ENCODE results near the gene SERPINB7. TPM values are rescaled to one million over a fixed set of nuclear protein-coding genes. Genes with fewer than 3 reads are reported as not detected.

The SERPINB7 gene
- total RNA-seq, 2 experiments from 2014 or later: not detected

GRCh38 chr18:63843008-63843407, 67.8 kb downstream of the SERPINB7 start:
- Mint-ChIP-seq H3K27me3 (peaks cover 21% of the 10 kb centered on the region), H3K27ac (no peak overlapping the region), H3K4me1 (no peaks in the 10 kb centered on the region), H3K4me3 (no peak overlapping the region), H3K36me3 (no peaks in the 10 kb centered on the region), H3K9me3 (no peaks in the 10 kb centered on the region)
- ATAC-seq (ENCODE audit: low read depth) (no peak), DNase-seq (no peak)
- POLR2A ChIA-PET: no interaction called here

DNA sequence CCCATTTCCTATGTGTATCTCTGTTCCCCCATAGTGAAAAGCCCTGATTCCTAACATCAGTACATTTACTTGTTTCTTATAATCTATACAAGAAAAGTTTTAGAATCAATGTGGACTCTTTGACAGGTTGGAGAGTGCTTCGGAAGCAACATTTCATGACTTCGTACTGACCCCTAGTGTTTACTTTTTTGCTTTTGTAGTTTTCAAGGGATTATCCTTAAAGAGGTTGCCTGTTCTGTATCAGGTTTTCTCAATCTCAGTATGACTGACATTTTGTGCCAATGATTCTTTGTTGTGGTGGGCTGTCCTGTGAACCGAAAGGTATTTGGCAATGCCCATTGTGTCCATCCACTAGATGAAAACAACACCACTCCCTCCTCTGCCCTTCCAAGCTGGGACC, 69.0 kb downstream of the SERPINB7 start:
- no peak overlapping the region for H3K27ac Mint-ChIP-seq
- H3K9me3 Mint-ChIP-seq: no peaks in the 10 kb centered on the region
- H3K4me1 Mint-ChIP-seq: no peaks in the 10 kb centered on the region
- no peaks in the 10 kb centered on the region for H3K36me3 Mint-ChIP-seq
- ATAC-seq (ENCODE audit: low read depth): no peak
- no peak overlapping the region for H3K4me3 Mint-ChIP-seq
- POLR2A ChIA-PET: no interaction called here
- peaks cover 22% of the 10 kb centered on the region for H3K27me3 Mint-ChIP-seq
- DNase-seq: no peak

DNA sequence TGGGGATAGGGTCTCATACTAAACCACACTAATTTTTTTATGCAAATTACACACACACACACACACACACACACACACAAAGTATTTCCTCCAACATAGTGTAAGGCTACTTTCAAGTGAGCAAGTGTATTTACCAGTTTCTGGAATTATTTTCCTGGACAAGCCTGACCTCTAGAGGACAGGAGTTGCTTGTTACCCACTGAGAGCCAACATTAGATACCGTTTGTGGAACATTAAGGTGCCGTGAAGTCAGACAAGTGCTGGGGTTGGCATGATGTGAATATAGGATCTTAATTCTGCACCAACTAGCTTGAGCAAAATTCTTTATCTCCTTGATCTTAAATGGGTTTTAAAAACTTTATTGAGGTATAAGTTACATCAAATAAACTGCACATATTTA, 72.9 kb downstream of the SERPINB7 start:
- Mint-ChIP-seq H3K4me3 (no peak overlapping the region), H3K36me3 (no peaks in the 10 kb centered on the region), H3K4me1 (no peaks in the 10 kb centered on the region), H3K9me3 (no peaks in the 10 kb centered on the region), H3K27me3 (peaks cover 12% of the 10 kb centered on the region), H3K27ac (no peak overlapping the region)
- ATAC-seq (ENCODE audit: low read depth) (no peak), DNase-seq (no peak)
- POLR2A ChIA-PET: no interaction called here

DNA sequence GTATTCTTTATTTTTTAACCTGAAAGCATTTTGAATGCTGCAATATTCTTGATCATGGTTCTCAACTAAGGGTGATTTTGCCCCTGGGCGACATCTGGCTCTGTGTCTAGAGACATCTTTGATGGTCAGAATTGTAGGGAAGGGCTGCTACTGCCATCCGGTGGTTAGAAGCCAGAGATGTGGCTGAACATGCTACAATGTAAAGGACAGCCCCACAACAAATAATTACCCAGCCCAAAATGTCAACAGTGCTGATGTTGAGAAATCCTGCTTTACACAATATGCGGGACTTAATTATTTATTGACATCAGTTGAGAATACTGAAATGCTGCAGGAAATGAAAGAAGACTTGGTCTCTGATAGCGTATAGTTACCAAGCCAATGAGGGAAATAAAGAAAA, 74.8 kb downstream of the SERPINB7 start:
- ATAC-seq (ENCODE audit: low read depth) (no peak), DNase-seq (no peak)
- Mint-ChIP-seq H3K9me3 (no peaks in the 10 kb centered on the region), H3K4me3 (no peak overlapping the region), H3K27me3 (peaks cover 12% of the 10 kb centered on the region), H3K36me3 (no peaks in the 10 kb centered on the region), H3K4me1 (no peaks in the 10 kb centered on the region), H3K27ac (no peak overlapping the region)
- POLR2A ChIA-PET: no interaction called here

DNA sequence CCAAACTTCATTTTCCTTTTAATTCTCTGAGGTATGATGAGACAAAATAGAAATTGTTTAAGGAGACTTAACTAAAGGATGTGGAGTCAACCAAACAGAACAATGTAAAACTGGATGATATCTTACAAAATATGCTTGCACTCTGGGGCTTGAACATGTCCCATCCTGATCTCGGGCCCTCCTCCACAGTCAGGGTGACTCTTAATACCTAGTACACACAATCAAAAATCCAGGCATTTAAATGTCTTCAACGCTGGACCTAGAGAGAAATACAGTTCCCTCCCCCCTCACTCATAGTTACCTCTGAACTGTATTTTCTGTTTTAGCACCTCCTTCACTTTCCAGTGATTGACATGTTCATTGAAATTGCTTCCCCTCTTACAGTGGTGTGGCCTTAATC, 75.4 kb downstream of the SERPINB7 start:
- Mint-ChIP-seq H3K4me1 (no peaks in the 10 kb centered on the region), H3K36me3 (no peaks in the 10 kb centered on the region), H3K4me3 (no peak overlapping the region), H3K9me3 (no peaks in the 10 kb centered on the region), H3K27me3 (peaks cover 9% of the 10 kb centered on the region), H3K27ac (no peak overlapping the region)
- ATAC-seq (ENCODE audit: low read depth) (no peak), DNase-seq (no peak)
- POLR2A ChIA-PET: no interaction called here

Other genes with a start within 250 kb of the SERPINB7 start
- not detected for gene SERPINB12, start 233.0 kb upstream of the SERPINB7 start, total RNA-seq
- gene SERPINB13, start 188.1 kb upstream of the SERPINB7 start, total RNA-seq: not detected
- gene SERPINB4, start 131.2 kb upstream of the SERPINB7 start, total RNA-seq: not detected
- not detected for gene SERPINB3, start 113.5 kb upstream of the SERPINB7 start, total RNA-seq
- not detected for gene SERPINB11, start 72.5 kb upstream of the SERPINB7 start, total RNA-seq
- 1 to 10 TPM; 2.3 to 2.9 TPM for gene SERPINB2, start 112.3 kb downstream of the SERPINB7 start, total RNA-seq
- gene SERPINB10, start 132.5 kb downstream of the SERPINB7 start, total RNA-seq: not detected
- not detected for gene HMSD, start 173.9 kb downstream of the SERPINB7 start, total RNA-seq
- gene SERPINB8, start 194.7 kb downstream of the SERPINB7 start, total RNA-seq: 1 to 10 TPM; 6.0 to 7.3 TPM

Data from activated naive CD8-positive, alpha-beta T cell treated with anti-CD3 and anti-CD28 coated beads, Interleukin-2, amount 10 ng/mL, durations not matched to agents 7 days and 5 days (primary cell).